HG03066 (cell line): ENCODE results near the gene PRSS1.
"Not testable (repeated sequence)": the region's sequence is repeated elsewhere in the genome, so short reads cannot be mapped to it uniquely, and the experiment has no call there.

Experiments
- ATAC-seq: cut with Tn5 transposase; IDR thresholded peaks from one replicate; pipeline ENCODE4 v1.9.1; 2021; ENCODE audit warnings: low read depth; ENCODE audit not compliant: unreplicated experiment

Gene PRSS1

DNA sequence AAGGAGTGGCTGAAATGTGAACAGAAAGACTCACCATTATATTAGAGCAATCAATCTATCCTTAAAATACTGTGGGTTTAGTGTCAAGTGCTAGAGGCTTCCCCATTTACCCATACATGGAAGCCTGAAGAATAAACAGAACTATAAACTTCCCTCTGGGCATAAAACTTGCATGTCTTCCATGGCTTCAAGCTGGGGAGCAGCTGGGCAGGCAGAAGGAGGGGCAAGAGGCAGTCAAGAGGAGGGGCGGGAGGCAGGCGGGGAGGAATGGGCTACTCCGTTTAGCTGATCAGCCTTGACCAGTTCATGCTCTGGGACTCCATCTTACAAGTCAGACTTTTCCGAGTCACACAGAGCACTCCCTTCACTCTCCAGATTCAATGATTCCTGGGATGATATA lies 3.5 kb upstream of the PRSS1 start:
- no peak for ATAC-seq

DNA sequence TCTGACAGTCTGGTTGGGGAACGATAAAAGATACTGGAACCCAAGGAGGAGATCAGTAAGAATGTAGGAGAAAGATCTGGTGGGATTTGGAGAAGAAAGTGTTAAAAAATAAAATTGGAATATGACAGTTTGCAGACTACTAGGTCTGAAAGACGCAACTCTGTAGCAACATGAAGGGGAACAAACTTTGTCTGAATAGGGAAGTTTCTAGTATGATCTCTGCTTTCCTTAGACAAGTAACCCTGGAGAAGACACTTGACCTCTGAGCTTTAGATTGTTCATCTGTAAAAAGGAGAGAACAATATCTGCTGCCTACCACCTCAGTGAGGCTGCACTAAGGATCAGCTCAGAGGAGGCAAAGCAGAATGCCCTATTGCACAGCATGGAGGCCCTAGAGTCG lies 3.0 kb upstream of the PRSS1 start:
- no peak for ATAC-seq

DNA sequence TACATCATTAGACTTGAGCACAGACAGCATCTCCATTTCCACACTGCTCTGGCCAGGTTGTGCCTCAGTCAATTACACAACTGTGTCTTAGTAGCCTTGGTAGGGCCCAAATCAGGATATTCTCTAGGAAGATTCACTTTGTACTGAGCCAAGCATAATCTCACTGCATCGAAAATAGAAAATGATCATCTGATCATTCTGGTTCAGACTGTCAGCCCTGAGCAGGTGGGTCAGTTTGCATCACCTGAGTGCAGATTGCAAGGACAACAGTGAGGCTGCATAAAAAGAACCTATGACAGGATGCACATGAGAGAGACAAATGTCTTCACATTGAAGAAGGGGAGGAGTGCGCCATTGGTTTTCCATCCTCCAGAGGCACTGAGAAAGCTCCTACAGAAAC lies 862 bp upstream of the PRSS1 start:
- ATAC-seq: not testable (repeated sequence)

DNA sequence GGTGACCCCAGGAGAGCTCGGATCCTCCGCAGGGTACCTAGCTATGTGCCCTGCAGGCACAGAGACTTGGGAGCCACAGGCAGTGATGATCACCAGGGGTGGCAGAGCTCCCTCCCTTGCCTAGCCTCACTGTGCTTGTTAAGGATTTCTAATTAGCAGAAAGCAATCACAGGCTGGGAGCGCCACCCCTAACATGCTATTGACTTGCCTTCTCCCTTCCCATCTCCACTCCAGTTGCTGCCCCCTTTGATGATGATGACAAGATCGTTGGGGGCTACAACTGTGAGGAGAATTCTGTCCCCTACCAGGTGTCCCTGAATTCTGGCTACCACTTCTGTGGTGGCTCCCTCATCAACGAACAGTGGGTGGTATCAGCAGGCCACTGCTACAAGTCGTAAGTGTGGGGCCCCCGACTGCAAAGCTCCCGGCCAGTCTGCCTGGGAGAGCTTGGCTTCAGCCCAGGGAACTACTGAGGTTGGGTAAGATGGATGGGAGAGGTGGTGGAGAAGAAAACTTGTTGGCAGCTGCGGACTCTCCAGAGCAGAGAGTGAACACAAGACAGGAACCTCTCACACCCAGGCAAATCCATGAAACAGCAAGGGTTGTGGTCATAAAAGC lies 1.2 kb downstream of the PRSS1 start:
- ATAC-seq: no peak

DNA sequence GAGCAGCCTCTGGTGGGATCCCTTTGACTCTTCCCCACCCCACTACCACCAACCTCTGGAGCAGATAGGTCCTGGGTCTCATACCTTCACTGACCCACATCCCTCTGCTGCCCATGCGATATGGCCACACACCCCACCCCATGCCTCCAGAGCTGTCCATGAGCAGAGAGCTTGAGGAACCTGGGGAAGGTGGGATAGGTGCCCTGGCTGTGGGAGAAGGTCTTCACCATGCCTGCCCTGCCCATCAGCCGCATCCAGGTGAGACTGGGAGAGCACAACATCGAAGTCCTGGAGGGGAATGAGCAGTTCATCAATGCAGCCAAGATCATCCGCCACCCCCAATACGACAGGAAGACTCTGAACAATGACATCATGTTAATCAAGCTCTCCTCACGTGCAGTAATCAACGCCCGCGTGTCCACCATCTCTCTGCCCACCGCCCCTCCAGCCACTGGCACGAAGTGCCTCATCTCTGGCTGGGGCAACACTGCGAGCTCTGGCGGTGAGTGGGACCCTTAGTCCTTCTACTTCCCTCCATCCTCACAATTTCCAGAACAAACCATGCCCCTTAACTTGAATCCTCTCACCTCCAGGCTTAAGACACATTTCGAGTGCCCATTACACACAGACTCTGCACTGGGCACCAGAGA lies 2.4 kb downstream of the PRSS1 start:
- not testable (repeated sequence) for ATAC-seq

DNA sequence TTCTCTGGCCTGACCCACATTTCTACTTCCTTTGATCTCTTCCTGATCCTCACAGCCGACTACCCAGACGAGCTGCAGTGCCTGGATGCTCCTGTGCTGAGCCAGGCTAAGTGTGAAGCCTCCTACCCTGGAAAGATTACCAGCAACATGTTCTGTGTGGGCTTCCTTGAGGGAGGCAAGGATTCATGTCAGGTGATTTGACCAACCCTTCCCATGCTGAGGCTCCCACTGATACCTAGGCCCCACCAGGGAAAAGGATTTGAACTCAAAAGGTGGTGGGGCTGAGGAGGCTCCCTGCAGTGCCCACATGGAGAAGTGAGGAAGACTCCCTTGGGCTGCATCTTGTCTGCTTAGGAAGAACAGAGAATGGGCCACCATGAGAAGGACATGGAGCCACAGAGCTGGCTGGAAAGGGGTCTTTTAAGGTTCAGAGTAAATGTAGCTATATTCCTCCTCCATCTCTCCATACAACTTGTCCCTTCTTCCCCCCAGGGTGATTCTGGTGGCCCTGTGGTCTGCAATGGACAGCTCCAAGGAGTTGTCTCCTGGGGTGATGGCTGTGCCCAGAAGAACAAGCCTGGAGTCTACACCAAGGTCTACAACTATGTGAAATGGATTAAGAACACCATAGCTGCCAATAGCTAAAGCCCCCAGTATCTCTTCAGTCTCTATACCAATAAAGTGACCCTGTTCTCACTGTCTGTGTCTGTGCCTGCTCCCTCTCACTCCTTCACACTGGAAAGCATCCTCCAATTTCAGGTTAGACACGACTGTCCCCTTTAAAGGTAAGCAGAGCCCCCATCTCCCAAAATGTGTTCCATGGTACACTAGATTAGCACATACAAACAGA lies 3.3 kb downstream of the PRSS1 start:
- ATAC-seq: no peak

DNA sequence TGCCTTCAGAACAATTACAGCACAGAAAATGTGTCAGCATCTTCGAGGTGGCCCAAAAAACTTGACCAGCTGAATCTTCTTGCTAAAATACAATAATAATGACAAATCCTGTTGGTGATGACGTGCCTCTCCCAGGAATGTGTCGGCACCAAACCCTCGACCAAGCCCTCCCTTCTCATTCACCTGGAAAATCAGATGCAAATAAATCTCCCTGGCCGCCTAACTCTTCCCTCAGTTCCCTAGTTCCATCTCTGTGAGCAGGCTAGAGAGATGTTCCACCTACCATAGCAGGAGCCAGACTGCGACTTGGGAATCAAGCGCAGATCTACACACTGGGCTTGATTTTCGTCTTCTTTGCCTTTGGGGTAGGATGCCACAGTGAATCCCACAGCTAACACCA lies 4.1 kb downstream of the PRSS1 start:
- no peak for ATAC-seq

DNA sequence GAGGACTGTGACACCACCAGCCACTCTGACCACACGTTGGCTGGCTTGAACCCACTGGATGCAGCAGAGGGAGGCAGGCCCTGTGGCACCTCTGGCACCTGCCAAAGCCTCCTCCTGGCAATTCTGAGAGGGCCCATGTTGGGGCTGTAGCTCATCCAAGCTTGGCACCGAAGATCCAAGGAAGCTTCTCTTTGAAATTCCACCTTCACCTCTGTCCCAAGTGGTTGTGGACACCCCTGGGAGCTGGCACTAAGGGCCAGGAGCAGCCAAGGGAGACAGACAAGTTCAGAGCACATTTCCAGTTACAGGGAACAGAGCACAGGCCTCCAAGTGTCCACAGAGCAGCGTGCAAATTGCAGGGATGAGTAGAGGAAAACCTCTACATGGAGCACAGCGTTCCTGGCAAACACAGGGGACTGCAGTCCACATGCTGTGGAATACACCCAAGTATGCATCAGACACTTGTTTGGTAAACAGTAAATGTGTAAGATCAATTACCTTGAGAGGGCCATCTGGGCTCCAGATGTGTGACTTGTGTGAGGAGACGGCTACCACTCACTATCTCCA lies 4.7 kb downstream of the PRSS1 start:
- not testable (repeated sequence) for ATAC-seq

DNA sequence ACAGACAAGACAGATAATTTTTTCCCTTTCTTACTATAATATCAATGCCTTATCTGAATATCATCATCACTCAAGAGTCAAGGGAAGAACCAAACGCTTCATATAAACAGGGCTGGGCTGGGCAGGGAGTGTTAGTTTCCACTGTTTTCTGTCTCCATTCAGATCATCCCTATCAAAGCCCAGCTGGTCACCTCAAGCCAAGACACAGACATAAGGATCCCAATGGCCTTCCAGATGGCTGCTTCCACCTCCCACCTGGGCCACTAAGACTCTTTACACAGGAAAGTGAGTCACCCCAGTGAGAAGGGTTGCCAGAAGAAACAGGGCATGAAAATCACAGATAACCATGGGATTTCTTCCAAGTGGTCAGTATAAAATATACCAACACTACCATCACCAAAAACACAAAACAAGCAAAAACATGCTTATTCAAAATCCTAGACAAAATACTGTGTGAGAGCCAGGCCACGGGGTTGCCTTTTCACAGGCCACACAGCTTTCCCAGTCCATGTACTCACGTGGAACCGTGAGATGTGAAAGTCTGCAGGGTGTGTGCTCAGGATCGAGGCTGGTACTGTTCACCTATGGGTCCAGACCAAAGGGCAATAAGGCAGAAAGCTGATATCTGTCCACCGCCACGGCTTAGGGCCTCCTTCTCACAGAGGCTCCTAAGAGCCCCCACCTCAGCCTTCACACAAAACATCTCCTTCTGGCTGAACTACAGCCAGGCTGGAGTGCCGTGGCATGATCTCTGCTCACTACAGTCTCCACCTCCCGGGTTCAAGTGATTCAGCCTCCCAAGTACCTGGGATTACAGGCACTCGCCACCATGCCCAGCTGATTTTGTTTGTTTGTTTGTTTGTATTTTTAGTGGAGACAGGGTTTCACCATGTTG lies 5.7 kb downstream of the PRSS1 start:
- ATAC-seq: no peak

DNA sequence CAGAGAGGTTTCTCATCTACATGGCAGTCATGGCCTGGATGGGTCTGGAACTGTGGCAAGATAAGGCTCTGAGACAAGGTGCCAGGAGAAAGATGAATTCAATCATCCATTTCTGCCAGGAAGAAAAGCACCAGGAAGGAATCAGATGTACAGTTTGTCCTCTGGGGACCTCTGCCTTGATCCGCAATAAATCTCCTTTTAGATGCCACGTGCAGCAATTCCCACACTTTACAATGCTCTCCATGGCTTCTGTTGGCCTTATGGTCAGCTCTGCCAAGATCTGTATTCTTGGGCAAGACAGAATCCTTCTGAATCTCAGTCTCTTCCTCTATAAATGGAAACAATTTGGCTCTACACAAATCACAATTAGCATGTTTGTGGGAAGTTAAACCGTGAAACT lies 9.0 kb downstream of the PRSS1 start:
- ATAC-seq: not testable (repeated sequence)

DNA sequence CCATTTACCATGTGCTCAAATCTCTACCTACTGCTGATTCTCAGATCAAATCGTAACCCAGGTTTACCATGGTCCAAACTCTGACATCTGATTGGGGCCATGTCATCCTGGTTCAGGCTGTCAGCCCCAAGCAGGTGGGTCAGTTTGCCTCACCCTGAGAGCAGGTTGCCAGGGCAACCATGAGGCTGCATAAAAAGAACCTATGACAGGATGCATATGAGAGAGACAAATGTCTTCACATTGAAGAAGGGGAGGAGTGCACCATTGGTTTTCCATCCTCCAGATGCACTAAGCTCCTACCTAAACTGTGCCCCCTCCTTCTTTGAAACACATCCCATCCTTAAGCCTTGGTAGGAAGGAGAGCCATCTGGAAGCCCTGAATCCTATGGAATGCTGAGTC lies 10.2 kb downstream of the PRSS1 start:
- ATAC-seq: no peak

DNA sequence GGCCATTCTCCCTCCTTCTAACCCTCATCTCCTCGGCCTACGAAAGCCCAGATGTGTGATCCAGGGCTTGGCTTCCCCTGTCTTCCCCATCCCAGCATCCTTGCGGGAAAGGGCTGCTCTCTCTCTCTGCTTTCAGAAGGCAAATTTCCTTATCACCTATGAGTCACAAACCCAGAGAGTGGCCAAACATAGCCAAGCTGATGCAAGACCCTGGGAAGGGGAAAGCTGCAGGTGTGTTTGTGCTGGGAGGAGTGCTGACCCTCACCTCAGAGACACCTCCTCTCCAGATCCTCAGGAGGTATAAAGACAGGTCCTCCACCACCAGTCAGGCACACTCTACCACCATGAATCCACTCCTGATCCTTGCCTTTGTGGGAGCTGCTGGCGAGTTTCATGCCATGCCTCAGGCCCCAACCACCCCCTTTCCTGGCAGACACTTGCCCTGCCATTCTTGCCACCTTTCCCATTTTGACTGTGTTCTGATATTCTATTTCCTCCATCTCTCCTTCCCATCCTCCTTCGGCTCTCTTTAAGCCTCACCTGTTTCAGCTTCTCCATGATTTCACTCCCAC lies 10.9 kb downstream of the PRSS1 start:
- ATAC-seq: no peak

DNA sequence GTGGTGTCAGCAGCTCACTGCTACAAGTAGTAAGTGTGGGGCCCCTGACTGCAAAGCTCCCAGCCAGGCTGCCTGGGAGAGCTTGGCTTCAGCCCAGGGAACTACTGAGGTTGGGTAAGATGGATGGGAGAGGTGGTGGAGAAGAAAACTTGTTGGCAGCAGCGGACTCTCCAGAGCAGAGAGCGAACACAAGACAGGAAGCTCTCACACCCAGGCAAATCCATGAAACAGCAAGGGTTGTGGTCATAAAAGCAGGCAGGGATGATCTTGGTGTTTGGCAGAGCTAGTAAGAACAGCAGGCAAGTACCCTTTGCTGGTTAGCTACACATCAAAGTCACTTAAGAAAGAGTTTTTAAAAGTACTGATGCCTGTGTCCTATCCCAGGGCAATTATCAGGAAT lies 12.3 kb downstream of the PRSS1 start:
- not testable (repeated sequence) for ATAC-seq

DNA sequence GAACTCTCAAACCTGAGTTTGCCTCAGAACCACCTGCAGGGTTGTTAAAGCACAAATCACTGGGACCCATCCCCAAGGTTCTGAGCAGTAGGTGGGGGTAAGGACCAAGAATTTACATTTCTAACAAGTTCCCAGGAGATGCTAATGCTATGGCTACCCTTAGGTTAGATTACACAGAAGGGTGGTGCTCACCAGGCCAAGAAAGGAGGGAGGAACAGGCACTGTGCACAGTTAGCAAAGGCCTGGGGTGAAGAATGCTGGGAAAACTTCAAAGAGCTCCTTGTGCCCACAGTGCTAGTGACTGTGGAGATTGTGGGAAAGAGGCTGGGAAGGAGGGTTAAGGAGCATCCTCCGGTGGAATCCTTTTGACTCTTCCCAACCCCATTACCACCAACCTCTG lies 12.8 kb downstream of the PRSS1 start:
- ATAC-seq: no peak

DNA sequence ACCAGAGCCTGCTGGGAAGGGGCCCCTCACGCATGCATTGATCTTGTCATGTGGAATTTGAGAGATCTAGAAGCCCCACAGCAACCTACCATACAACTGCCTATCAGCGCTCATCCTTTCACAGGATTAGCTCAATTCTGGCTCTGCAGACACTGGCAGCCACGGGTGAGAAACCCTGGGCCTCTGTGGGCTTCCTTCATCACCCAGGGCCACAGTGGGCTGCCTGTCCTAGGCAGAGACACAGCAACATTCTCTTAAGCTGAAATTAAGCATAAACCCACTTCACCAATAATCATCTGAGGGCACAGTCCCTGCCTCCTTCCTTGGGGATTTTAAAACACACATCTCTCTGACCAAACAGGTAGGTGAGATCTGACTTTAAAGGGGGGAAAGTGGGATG lies 18.2 kb downstream of the PRSS1 start:
- ATAC-seq: no peak

DNA sequence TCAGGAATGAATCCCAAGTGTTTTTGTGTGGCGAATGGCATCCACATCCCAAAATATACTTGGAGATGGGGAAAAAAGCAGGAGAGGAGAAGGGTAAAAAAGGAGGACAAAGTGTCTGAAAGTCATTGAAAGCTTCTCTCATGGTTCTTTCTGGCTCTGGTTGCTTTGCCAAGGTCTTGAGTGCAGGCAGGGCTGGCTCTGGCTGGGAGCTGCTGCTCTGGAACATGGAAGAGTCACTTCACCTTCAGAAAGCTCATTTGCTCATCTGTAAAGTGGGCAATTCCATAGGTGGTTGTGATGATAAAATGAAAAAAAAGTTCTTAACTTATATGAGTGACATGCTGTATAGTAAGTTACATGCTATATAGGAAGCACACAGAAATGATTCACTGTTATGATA lies 18.6 kb downstream of the PRSS1 start:
- no peak for ATAC-seq

DNA sequence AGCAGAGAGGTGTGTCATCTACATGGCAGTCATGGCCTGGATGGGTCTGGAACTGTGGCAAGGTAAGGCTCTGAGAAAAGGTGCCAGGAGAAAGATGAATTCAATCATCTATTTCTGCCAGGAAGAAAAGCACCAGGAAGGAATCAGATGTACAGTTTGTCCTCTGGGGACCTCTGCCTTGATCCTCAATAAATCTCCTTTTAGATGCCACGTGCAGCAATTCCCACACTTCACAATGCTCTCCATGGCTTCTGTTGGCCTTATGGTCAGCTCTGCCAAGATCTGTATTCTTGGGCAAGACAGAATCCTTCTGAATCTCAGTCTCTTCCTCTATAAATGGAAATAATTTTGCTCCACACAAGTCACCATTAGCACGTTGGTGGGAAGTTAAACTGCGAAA lies 19.6 kb downstream of the PRSS1 start:
- ATAC-seq: not testable (repeated sequence)

DNA sequence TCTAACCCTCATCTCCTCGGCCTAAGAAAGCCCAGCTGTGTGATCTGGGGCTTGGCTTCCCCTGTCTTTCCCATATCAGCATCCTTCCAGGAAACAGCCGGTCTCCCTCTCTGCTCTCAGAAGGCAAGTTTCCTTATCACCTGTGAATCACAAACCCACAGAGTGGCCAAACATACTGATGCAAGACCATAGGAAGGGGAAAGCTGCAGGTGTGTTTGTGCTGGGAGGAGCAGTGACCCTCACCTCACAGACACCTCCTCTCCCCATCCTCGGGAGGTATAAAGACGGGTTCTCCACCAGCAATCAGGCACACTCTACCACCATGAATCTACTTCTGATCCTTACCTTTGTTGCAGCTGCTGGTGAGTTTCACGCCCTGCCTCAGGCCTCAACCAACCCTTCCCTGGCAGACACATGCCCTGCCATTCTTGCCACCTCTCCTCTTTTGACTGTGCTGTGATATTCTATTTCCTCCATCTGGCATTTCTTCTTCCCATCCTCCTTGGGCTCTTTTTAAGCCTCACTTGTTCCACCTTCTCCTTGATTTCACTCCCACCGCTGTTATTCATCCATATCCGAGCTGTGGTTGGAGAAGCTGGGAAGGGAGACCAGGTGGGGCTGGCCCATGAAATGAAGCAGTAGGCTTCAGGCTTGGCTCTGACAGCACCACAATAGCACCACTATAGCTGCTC lies 21.5 kb downstream of the PRSS1 start, which contains the start of gene PRSS2:
TSS of gene PRSS2 (plus strand) at position 310 of the 692 bp plus-strand sequence. CDS start at position 323, 13 bp downstream.
- no peak for ATAC-seq

DNA sequence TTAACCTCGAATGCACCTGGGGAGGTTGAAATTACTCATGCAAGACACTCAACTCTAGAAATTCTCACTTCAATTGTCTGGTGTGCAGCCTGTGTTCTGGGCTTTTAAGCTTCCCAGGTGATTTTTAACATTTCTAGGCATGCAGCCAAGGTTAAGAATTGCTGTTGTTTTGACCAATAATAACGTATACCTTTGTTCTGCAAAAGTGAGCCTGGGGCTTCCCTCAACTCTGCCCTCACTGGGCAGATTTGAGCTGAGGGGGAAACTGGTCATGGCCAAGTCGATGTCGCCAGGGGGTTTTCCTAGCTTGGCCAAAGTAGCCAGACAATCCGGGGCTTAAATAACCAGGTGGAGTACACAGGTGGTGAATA lies 22.1 kb downstream of the PRSS1 start:
- ATAC-seq: no peak
